Right lobe of liver (tissue), 4 donors: ENCODE results near the gene BMP8A.

Experiments
- POLR2A ChIP-seq: fragments of 450-650 bp; IDR thresholded peaks from one replicate; pipeline ENCODE4 v1.6.1; 2017; ENCODE audit warnings: antibody characterized with exemption, mild to moderate bottlenecking
- TF ChIP-seq, protein P1 (sequence below), 4 donors: fragments of 200-600 bp in 3 of 4; fragments of 450-650 bp in 1 of 4; IDR thresholded peaks; one replicate each; pipeline versions ENCODE4 v1.5.1 to v1.8.0; 2016 to 2022; ENCODE audit warnings: antibody characterized with exemption in 4 of 4, mild to moderate bottlenecking in 2 of 4
- donor health status: DM: no; HTN: no; CAD: no.
- donor health status: DM: no; HTN: no; CAD: no.
- donor health status: DM: no; HTN: yes; CAD: no.

DNA sequence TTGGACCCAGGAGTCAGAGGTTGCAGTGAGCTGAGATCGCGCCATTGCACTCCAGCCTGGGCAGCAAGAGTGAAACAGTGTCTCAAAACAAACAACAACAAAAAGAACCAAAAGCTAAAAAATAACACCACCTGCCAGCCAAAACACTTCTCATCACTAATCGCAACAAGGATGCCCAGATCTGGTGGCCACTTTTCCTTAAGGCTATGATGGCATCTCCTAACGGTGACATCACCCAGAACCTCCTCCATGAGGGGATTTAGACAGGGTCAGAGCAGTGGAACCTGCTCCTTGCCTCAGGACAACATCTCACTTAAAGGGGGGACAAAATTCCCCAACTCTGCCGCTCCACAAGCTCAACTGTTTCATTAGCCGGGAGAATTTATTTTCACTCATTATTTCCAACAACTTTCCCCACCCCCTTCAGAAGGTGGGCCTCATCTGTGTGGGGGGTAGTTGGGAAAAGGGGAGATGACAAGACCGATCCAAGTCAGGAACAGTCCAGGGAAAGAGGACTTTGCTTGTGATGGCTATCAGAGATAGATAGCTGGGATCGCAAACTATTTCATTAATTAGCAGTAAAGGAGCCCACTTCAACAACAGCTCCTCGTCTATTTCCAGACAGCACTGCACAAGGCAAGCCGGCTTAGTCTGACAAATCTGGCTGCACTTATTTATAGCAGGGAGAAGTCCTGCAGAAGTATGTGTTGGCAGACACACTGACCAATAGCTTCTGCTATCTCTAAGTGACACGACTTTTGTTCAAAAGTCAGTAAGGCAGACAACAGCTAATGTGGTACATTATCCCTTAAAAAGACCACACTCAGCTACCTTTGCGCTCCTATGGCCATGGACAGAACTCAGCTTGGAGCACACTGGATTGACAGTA lies 82.5 kb downstream of the BMP8A start:
- no peak for TF ChIP-seq POLR2A
- TF ChIP-seq, protein P1, sequence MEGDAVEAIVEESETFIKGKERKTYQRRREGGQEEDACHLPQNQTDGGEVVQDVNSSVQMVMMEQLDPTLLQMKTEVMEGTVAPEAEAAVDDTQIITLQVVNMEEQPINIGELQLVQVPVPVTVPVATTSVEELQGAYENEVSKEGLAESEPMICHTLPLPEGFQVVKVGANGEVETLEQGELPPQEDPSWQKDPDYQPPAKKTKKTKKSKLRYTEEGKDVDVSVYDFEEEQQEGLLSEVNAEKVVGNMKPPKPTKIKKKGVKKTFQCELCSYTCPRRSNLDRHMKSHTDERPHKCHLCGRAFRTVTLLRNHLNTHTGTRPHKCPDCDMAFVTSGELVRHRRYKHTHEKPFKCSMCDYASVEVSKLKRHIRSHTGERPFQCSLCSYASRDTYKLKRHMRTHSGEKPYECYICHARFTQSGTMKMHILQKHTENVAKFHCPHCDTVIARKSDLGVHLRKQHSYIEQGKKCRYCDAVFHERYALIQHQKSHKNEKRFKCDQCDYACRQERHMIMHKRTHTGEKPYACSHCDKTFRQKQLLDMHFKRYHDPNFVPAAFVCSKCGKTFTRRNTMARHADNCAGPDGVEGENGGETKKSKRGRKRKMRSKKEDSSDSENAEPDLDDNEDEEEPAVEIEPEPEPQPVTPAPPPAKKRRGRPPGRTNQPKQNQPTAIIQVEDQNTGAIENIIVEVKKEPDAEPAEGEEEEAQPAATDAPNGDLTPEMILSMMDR (IDR thresholded peaks at IDR 0.05) = no peak
